Measurements from ENCODE around the gene TSPAN4.

DNA sequence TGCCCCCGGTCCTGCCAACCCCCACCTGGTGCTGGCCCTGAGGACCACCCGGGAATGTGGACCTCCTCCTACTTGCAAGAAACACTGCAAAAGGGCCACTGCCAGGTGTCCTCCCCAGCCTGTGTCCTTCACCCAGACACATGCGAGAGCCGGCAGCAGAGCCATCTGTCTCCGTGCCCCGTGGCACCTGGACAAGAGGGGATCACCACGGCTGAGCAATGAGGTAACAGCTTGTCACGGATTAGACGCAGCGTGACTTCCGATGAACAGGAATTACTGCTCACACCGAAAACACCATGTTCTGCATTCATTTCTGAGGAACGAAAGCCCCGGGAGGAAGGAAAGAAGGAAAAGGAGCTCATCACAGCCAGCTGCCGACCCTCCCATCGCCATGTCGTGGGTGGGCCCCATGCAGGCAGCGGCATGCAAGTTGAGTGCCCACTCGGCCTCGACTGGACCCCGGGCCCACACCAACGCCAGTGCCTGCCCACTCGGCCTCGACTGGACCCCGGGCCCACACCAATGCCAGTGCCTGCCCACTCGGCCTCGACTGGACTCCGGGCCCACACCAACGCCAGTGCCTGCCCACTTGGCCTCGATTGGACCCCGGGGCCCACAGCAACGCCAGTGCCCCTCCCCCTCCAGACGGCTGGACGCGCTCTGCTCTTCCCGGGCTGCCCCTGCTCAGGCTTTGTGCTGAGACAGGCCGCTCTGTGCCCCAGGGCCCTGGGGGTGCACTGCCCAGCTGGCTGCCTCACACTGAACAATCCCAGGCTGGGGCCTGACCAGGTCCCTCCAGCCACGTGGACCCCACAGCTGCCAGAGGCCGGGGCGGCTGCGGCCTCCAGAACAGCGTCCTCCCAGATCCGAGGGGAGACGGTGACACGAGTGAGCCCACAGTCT is 45.9 kb downstream of the TSPAN4 start:
- no peak for TF ChIP-seq POLR2A (IDR thresholded peaks at IDR 0.05)
- TF ChIP-seq, protein P1, sequence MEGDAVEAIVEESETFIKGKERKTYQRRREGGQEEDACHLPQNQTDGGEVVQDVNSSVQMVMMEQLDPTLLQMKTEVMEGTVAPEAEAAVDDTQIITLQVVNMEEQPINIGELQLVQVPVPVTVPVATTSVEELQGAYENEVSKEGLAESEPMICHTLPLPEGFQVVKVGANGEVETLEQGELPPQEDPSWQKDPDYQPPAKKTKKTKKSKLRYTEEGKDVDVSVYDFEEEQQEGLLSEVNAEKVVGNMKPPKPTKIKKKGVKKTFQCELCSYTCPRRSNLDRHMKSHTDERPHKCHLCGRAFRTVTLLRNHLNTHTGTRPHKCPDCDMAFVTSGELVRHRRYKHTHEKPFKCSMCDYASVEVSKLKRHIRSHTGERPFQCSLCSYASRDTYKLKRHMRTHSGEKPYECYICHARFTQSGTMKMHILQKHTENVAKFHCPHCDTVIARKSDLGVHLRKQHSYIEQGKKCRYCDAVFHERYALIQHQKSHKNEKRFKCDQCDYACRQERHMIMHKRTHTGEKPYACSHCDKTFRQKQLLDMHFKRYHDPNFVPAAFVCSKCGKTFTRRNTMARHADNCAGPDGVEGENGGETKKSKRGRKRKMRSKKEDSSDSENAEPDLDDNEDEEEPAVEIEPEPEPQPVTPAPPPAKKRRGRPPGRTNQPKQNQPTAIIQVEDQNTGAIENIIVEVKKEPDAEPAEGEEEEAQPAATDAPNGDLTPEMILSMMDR (IDR thresholded peaks at IDR 0.05), result no peak
- no peak for TF ChIP-seq POLR2AphosphoS5 (IDR thresholded peaks at IDR 0.05)
- TF ChIP-seq EP300 (IDR thresholded peaks at IDR 0.05), result no peak

Data from stomach (tissue), 4 donors.